ENCODE results near the gene TRPT1. TPM values are rescaled to one million over a fixed set of nuclear protein-coding genes. Genes with fewer than 3 reads are reported as not detected.

The TRPT1 gene
- total RNA-seq, 1 experiment from 2014 or later: 43.1 TPM

DNA sequence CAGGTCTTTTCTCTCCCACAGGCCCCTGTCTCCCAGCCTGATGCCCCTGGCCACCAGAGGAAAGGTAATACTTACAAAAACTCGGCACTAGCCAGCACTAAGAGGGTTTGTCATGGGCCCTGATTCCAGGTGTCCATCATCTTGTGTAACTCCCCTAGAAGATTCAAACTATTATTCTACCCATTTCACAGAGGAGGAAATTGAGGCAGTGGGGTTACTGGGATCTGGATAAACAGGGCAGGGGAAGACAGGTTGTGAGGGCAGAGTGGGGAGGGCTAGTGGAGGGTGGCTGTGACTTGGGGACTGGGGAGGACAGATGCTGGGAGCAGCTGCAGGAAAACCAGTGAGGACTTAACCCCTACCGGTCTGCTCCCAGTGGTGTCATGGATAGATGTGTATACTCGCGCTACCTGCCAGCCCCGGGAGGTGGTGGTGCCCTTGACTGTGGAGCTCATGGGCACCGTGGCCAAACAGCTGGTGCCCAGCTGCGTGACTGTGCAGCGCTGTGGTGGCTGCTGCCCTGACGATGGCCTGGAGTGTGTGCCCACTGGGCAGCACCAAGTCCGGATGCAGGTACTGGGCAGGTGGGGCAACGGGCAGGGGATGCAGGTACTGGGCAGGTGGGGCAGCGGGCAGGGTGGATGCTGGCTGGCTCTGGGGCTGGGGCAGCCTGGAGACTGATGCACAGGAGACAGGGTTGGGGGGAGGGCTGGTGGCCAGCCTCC is 9.6 kb upstream of the TRPT1 start:
- BruUV-seq (replicated peaks): no TSS peak
- Mint-ChIP-seq H3K4me1 (ENCODE audit: low read depth, unreplicated experiment) (peaks cover 25% of the 10 kb centered on the region), H3K27ac (ENCODE audit: unreplicated experiment) (no peak overlapping the region), H3K4me3 (ENCODE audit: low read depth, unreplicated experiment) (peak overlapping the region; percentile 82), H3K36me3 (ENCODE audit: insufficient read depth, unreplicated experiment) (peaks cover 86% of the 10 kb centered on the region), H3K27me3 (ENCODE audit: unreplicated experiment) (no peaks in the 10 kb centered on the region), H3K9me3 (ENCODE audit: low read depth, unreplicated experiment) (no peaks in the 10 kb centered on the region)
- CTCF ChIA-PET: no interaction called here
- TF ChIP-seq, protein P1, sequence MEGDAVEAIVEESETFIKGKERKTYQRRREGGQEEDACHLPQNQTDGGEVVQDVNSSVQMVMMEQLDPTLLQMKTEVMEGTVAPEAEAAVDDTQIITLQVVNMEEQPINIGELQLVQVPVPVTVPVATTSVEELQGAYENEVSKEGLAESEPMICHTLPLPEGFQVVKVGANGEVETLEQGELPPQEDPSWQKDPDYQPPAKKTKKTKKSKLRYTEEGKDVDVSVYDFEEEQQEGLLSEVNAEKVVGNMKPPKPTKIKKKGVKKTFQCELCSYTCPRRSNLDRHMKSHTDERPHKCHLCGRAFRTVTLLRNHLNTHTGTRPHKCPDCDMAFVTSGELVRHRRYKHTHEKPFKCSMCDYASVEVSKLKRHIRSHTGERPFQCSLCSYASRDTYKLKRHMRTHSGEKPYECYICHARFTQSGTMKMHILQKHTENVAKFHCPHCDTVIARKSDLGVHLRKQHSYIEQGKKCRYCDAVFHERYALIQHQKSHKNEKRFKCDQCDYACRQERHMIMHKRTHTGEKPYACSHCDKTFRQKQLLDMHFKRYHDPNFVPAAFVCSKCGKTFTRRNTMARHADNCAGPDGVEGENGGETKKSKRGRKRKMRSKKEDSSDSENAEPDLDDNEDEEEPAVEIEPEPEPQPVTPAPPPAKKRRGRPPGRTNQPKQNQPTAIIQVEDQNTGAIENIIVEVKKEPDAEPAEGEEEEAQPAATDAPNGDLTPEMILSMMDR (IDR thresholded peaks at IDR 0.05; ENCODE audit: unreplicated experiment): no peak
- intact Hi-C loops (cut with micrococcal nuclease; ENCODE audit: unreplicated experiment): loop anchor here (2.0 kb wide), 1 partner anchor 51 kb away; no protein-coding TSS in a partner anchor
- DNase-seq: no peak

GRCh38 chr11:64234647-64235379 is 8.8 kb upstream of the TRPT1 start:
- TF ChIP-seq, protein P1 (IDR thresholded peaks at IDR 0.05; ENCODE audit: unreplicated experiment): no peak
- Mint-ChIP-seq H3K4me1 (ENCODE audit: low read depth, unreplicated experiment) (peaks cover 18% of the 10 kb centered on the region), H3K27me3 (ENCODE audit: unreplicated experiment) (no peaks in the 10 kb centered on the region), H3K4me3 (ENCODE audit: low read depth, unreplicated experiment) (peak overlapping the region; percentile 82), H3K27ac (ENCODE audit: unreplicated experiment) (no peak overlapping the region), H3K9me3 (ENCODE audit: low read depth, unreplicated experiment) (no peaks in the 10 kb centered on the region), H3K36me3 (ENCODE audit: insufficient read depth, unreplicated experiment) (peaks cover 86% of the 10 kb centered on the region)
- intact Hi-C loops (cut with micrococcal nuclease; ENCODE audit: unreplicated experiment): no loop called here
- no TSS peak for BruUV-seq (replicated peaks)
- DNase-seq: peak; percentile 67
- CTCF ChIA-PET: no interaction called here

- Mint-ChIP-seq H3K27ac (ENCODE audit: unreplicated experiment) (peak within 1 kb of the TSS; percentile 69), H3K27me3 (ENCODE audit: unreplicated experiment) (no peaks in the 10 kb centered on the region), H3K36me3 (ENCODE audit: insufficient read depth, unreplicated experiment) (peaks cover 86% of the 10 kb centered on the region), H3K4me1 (ENCODE audit: low read depth, unreplicated experiment) (peaks cover 15% of the 10 kb centered on the region), H3K4me3 (ENCODE audit: low read depth, unreplicated experiment) (peak within 1 kb of the TSS; percentile 82), H3K9me3 (ENCODE audit: low read depth, unreplicated experiment) (no peaks in the 10 kb centered on the region)
- BruUV-seq (replicated peaks): TSS peak; percentile 37
- TF ChIP-seq, protein P1 (IDR thresholded peaks at IDR 0.05; ENCODE audit: unreplicated experiment): no peak
- intact Hi-C loops (cut with micrococcal nuclease; ENCODE audit: unreplicated experiment): no loop called here
- CTCF ChIA-PET: no interaction called here
- DNase-seq: peak; percentile 79
Measured at GRCh38 chr11:64233913-64234586, 8.1 kb upstream of the TRPT1 start, which contains the start of gene VEGFB. Gene VEGFB (plus strand): TSS chr11:64234584. CDS start chr11:64234834, 250 bp downstream.

- no peak for DNase-seq
- CTCF ChIA-PET: no interaction called here
- BruUV-seq (replicated peaks): no TSS peak
Measured at GRCh38 chr11:64232967-64233315, 7.0 kb upstream of the TRPT1 start.

More at GRCh38 chr11:64232967-64233315, 7.0 kb upstream of the TRPT1 start:
- intact Hi-C loops (cut with micrococcal nuclease; ENCODE audit: unreplicated experiment): no loop called here
- H3K27ac Mint-ChIP-seq (ENCODE audit: unreplicated experiment): peak overlapping the region; percentile 69
- no peaks in the 10 kb centered on the region for H3K27me3 Mint-ChIP-seq (ENCODE audit: unreplicated experiment)
- H3K4me3 Mint-ChIP-seq (ENCODE audit: low read depth, unreplicated experiment): peak overlapping the region; percentile 82
- H3K9me3 Mint-ChIP-seq (ENCODE audit: low read depth, unreplicated experiment): no peaks in the 10 kb centered on the region
- peaks cover 81% of the 10 kb centered on the region for H3K36me3 Mint-ChIP-seq (ENCODE audit: insufficient read depth, unreplicated experiment)
- peaks cover 15% of the 10 kb centered on the region for H3K4me1 Mint-ChIP-seq (ENCODE audit: low read depth, unreplicated experiment)
- TF ChIP-seq, protein P1 (IDR thresholded peaks at IDR 0.05; ENCODE audit: unreplicated experiment): no peak
